T47D (cell line): ENCODE results near the gene DHX32.

Experiments
- DNase-seq, 2 experiments: peaks; one replicate each; pipeline versions ENCODE4 v3.0.0 to v3.0.0-alpha.2; 2011 to 2012; ENCODE audit warnings: low read depth in 1 of 2, low spot score in 1 of 2
- JUND ChIP-seq: IDR thresholded peaks from 2 replicates; pipeline ENCODE4 v1.6.1; 2012; ENCODE audit warnings: low read depth
- in situ Hi-C: cut with HindIII; loops from 2 replicates; pipeline ENCODE4 v1.10.0; 2016; ENCODE audit warnings: low sequenced_read_pairs, low pct_unique_long_range_greater_than_20kb

The DHX32 gene

DNA sequence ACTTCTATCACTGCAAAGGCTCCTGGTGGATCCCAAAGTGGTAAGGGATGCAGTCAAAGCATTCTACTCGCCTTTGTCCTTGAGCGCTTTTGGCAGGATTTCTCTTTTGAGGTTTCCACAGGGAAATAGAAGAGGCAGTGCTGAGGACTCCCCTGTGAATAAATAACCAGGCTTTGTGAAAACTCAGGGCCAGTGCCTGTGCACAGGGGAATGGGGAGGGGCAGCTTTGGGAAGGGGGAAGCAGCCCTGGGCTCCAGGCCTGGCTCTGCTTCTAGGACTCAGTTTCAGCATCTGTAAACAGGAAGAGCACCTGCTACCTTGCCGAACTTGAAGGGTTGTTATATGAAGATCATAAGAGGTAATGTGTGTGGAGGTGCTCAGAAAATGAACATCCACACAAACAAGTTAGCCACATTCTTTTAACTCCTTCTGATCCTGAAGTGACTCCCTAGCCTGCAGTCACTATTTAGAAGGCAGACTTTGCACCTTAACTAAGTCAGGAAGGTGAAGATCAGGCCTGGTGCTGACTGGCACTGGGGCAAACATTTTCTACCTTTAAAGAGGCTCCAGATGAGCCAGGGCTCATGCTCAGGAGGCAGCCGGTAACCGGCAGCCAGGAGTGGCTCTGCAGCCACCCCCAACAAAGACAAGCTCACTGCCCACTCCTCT, 83.0 kb downstream of the DHX32 start:
- in situ Hi-C loops = no loop called here
- DNase-seq = no peak
- TF ChIP-seq JUND = no peak

DNA sequence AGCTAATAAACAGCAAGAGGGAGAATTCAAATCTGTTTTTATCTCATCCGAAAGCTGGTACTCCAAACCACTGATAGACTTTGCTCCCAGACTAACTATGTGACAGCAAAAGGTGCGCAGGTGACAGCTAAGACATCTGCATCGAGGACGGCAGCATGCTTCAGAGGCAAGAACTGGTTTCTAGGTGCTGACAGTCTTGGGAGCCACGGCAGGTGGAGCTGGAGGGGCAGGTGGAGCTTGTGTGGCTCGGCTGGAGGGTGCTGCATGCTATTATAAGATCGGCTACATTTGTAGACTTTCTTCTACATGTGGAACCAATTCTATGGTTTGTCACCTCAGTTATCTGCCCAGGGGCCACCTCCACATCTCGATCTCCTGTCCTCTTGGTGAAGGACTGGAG, 83.7 kb downstream of the DHX32 start:
- no peak for DNase-seq
- TF ChIP-seq JUND = no peak
- in situ Hi-C loops = no loop called here

DNA sequence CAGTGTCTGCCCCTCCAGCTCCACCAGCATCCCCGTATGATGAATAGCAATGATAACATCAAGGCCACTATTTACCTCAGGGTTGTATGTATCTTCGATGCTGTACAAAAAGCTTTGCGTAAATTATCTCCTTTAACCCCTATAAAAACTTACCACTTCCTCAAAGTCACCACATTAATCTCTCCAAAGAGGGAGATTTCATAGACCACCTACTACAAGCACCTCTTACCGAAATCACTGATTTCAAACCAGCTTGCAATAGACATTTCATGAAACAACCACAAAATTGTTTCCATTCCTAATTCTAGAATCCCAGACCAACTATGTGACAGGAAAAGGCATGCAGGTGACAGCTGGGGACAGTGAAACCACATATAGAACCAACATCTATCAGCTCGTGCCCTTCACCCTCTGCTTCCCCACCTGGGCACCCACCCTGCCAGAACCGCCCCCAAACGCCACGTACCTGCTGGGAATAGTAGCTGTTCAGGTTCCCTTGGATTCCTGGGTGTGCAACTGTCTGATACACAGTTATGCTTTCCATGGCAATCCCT, 85.4 kb downstream of the DHX32 start:
- in situ Hi-C loops = no loop called here
- no peak for DNase-seq
- TF ChIP-seq JUND = no peak

DNA sequence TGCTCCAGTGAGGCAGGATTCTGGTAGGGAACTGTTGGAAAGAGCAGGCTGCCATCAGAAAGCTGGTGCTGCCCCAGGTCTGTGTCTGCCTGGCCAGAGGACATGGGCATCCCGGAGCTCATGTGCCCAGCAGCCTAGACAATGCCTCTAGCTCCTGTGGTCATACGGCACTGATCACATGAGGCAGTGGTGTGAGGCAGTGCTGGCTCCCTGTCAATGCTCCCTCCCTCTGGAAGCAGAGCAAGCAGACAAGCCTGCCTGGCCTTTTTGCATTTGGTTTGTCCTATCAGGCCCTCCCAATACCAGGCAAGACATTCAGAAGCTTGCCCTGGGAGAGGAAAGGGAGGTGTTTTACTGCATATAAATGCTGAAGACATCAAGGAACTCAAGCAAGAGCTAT, 86.0 kb downstream of the DHX32 start:
- in situ Hi-C loops = no loop called here
- DNase-seq = no peak
- TF ChIP-seq JUND = no peak

DNA sequence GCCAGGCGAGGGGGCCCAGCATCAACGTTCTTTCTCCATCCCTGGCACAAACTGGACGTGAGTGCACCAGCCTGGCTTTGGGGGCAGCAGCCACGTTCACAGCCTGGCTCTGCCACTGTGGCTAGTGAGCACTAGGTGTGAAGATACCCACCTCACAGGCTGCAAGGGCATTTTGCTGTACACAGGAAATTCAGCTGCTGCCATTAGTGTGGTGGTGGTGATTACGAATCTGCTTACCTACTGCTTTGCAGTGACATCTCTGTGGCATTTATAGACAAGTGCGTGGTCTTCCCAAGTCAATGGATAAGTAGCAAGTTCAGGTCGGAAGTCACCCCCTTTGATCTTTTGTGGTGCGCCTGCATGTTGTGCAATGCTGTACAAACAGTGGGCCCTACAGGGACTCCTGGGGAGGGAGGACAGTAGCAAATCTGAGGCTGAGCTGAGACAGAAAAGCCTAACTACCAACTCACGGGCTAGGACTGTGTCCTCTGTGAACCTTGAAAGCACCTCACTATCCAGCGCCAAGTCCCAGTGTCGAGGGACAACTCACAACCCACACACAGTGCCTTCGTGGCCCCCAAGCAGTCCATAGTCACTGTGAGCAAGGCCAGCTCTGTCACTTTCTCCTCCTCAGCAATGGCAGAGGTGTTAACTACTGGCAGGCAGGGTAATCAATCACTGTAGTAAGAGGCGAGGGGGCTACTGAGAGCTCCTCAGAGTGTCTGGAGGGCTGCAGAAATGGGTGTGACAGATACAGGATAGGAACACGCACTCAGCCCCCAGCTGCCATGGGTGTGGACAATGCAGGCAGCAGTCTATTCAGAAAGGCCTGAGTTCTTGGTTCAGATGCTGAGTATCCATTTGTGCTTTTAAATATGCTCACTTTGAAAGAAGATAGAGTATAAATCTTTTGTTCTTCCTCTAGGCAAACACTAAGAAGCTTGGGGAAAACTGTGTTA, 88.5 kb downstream of the DHX32 start:
- in situ Hi-C loops = no loop called here
- no peak for DNase-seq
- no peak for TF ChIP-seq JUND

DNA sequence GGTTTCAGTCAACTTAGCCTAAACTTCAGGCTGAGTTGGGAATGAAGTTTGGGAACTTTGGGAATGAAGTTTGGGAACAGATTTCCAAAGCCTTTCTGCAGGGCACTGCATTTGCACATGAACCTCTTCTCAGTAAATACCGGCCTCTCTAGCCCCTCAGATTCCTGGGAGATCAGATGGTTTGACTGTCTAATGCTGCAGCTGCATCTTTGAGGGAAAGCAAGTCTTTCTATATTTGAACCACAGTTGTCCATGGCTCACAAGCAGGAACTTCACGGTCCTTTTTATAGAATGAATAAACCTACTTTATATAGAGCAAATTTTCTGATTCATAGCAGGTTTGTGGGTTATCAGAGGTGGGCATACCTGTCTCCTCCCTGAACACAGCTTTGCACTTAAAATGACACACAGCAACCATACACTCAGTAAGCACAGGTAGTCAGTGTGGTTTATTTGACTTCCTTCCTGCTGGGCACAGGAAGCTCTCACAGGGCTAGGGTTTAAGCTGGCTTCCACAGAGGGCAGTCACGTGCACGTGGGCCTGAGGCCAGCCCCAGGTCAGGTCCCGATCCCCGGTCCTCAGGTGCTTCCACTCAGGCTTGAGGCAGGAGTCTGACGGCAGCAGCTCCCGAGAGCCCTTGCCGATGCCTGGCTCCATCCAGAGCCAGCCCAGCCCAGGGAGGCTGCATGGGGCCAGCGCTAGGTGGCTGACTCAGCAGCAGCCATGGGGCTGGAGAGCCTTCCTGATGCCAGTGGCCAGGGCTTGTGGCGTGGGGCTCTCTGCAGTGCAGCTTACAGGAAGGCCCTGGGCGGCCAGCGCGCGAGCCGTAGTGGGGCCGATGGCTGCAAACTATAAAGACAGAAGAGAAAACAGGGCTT, 92.7 kb downstream of the DHX32 start:
- TF ChIP-seq JUND = no peak
- DNase-seq = no peak
- in situ Hi-C loops = no loop called here
